GM12891 (cell line): ENCODE results near the gene ARMH3.
"Not testable (repeated sequence)": the region's sequence is repeated elsewhere in the genome, so short reads cannot be mapped to it uniquely, and the experiment has no call there.

Experiments used
- POLR2A ChIP-seq: IDR thresholded peaks from 2 replicates; pipeline ENCODE4 v1.6.1; 2011; ENCODE audit warnings: low read depth, low read length, control low read depth
- POLR2AphosphoS5 ChIP-seq: IDR thresholded peaks from 2 replicates; pipeline ENCODE4 v1.6.1; 2011; ENCODE audit warnings: low read depth, low read length, control low read depth
- POU2F2 ChIP-seq: IDR thresholded peaks from 2 replicates; pipeline ENCODE4 v1.6.1; 2011; ENCODE audit warnings: low read depth, mild to moderate bottlenecking, control low read depth, low read length, moderate library complexity
- TAF1 ChIP-seq: IDR thresholded peaks from 2 replicates; pipeline ENCODE4 v1.6.1; 2011; ENCODE audit warnings: low read depth, low read length, control low read depth

DNA sequence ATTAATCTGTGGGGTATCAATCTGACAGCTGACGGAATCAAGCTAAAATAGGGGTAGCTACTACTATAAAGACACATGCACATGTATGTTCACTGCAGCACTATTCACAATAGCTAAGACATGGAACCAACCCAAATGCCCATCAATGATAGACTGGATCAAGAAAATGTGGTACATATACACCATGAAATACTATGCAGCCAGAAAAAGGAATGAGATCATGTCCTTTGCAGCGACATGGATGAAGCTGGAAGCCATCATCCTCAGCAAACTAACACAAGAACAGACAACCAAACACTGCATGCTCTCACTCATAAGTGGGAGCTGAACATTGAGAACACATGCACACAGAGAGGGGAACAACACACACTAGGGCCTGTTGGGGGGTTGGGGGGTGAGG, 75.3 kb downstream of the ARMH3 start:
- not testable (repeated sequence) for TF ChIP-seq POU2F2, POLR2AphosphoS5, POLR2A, TAF1
